ENCODE measurements around the gene COPZ1.
"Not testable (repeated sequence)": the region's sequence is repeated elsewhere in the genome, so short reads cannot be mapped to it uniquely, and the experiment has no call there.

- not testable (repeated sequence) for TF ChIP-seq CTCF, EZH2 (IDR thresholded peaks at IDR 0.05)
Measured at GRCh38 chr12:54284070-54284780, 40.7 kb upstream of the COPZ1 start.
